Vagina (tissue), 2 donors: ENCODE data around the gene UBXN1.

Experiments
- POLR2AphosphoS5 ChIP-seq, 2 donors: sonication (generic); formaldehyde crosslinking; IDR thresholded peaks; one replicate each; pipeline ENCODE4 v1.9.0; 2017; ENCODE audit warnings: antibody characterized with exemption in 2 of 2, mild to moderate bottlenecking in 2 of 2, low read depth in 1 of 2; ENCODE audit not compliant: insufficient read depth in 1 of 2
- TF ChIP-seq, protein P1 (sequence below), 3 experiments: fragments of 450-650 bp in 2 of 3; fragments of 200-600 bp in 1 of 3; sonication (generic) in 1 of 3; IDR thresholded peaks; one replicate each; pipeline ENCODE4 v1.5.1; 2017 to 2019; ENCODE audit warnings: antibody characterized with exemption in 3 of 3, mild to moderate bottlenecking in 2 of 3, moderate library complexity in 2 of 3

GRCh38 chr11:62725646-62726045, 46.8 kb upstream of the UBXN1 start:
- TF ChIP-seq, protein P1, sequence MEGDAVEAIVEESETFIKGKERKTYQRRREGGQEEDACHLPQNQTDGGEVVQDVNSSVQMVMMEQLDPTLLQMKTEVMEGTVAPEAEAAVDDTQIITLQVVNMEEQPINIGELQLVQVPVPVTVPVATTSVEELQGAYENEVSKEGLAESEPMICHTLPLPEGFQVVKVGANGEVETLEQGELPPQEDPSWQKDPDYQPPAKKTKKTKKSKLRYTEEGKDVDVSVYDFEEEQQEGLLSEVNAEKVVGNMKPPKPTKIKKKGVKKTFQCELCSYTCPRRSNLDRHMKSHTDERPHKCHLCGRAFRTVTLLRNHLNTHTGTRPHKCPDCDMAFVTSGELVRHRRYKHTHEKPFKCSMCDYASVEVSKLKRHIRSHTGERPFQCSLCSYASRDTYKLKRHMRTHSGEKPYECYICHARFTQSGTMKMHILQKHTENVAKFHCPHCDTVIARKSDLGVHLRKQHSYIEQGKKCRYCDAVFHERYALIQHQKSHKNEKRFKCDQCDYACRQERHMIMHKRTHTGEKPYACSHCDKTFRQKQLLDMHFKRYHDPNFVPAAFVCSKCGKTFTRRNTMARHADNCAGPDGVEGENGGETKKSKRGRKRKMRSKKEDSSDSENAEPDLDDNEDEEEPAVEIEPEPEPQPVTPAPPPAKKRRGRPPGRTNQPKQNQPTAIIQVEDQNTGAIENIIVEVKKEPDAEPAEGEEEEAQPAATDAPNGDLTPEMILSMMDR (IDR thresholded peaks at IDR 0.05) = no peak
- no peak for TF ChIP-seq POLR2AphosphoS5 (IDR thresholded peaks at IDR 0.05; ENCODE audit: insufficient read depth in 1 of 2, low read depth in 1 of 2)
